Stomach smooth muscle (tissue), 2 donors: Measurements from ENCODE around the gene NSMCE1.
A peak's percentile ranks its signal among the peaks of the same experiment; 100 is the strongest.

Experiments used
- H3K27ac ChIP-seq: one replicate; pipeline ENCODE4 v1.7.0; 2013; ENCODE audit warnings: mild to moderate bottlenecking, low read length, inconsistent platforms
- H3K27me3 ChIP-seq, 2 donors: one replicate each; pipeline ENCODE4 v1.7.0; 2013; ENCODE audit warnings: low read length in 2 of 2; ENCODE audit not compliant: insufficient read depth in 2 of 2, control insufficient read depth in 1 of 2
- H3K36me3 ChIP-seq, 2 donors: one replicate each; pipeline ENCODE4 v1.7.0; 2013; ENCODE audit warnings: low read length in 2 of 2; ENCODE audit not compliant: control insufficient read depth in 2 of 2, insufficient read depth in 2 of 2
- H3K4me1 ChIP-seq: one replicate; pipeline ENCODE4 v1.7.0; 2013; ENCODE audit warnings: low read length; ENCODE audit not compliant: control insufficient read depth, insufficient read depth
- H3K4me3 ChIP-seq, 2 donors: one replicate each; pipeline ENCODE4 v1.7.0; 2013; ENCODE audit warnings: low read length in 2 of 2
- H3K9ac ChIP-seq, 2 donors: one replicate each; pipeline ENCODE4 v1.7.0; 2013; ENCODE audit warnings: low read length in 2 of 2, mild to moderate bottlenecking in 1 of 2
- H3K9me3 ChIP-seq, 2 donors: one replicate each; pipeline ENCODE4 v1.7.0; 2013; ENCODE audit warnings: low read length in 2 of 2; ENCODE audit not compliant: control insufficient read depth in 2 of 2
- donor health status: healthy.
- donor health status: Pancreatic carcinoma.

The NSMCE1 gene

GRCh38 chr16:27234603-27235002, 34.0 kb downstream of the NSMCE1 start:
- Histone ChIP-seq H3K36me3 (peaks cover 9 to 20% of the 10 kb centered on the region in 2 donors), H3K27ac (peak overlapping the region; percentile 66), H3K27me3 (no peaks in the 10 kb centered on the region), H3K9ac (peak overlapping the region; percentile 1 to 36), H3K4me3 (peak overlapping the region in 1 of 2 donors; percentile 58), H3K4me1 (peaks cover 26% of the 10 kb centered on the region), H3K9me3 (no peaks in the 10 kb centered on the region)

DNA sequence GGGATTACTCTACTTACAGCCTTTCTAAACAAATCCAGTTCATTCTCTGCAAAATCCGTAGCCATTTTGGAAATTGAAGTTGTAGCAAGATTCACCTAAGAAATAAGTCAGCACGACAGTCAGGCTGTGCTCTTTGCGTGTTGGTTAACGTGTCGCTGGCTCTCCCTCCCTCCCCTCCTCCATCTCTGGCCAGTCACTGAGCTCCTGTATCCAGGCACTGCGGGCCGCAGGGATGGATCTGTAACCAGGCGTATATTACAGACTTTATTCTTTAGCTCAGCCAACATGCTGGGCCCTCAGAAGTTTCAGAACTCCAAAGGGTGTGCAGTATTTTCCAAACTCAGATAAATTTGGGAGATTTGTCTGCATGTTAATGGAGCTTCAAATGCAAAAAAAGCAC, 34.4 kb downstream of the NSMCE1 start:
- H3K4me3 ChIP-seq, result no peak overlapping the region
- no peaks in the 10 kb centered on the region for H3K9me3 ChIP-seq
- peak overlapping the region; percentile 66 for H3K27ac ChIP-seq
- peak overlapping the region in 1 of 2 donors; percentile 36 for H3K9ac ChIP-seq
- peaks cover 9 to 20% of the 10 kb centered on the region in 2 donors for H3K36me3 ChIP-seq
- H3K4me1 ChIP-seq, result peaks cover 26% of the 10 kb centered on the region
- no peaks in the 10 kb centered on the region for H3K27me3 ChIP-seq

GRCh38 chr16:27233731-27234130, 34.8 kb downstream of the NSMCE1 start:
- H3K27me3 ChIP-seq, result no peaks in the 10 kb centered on the region
- no peak overlapping the region for H3K4me3 ChIP-seq
- H3K9ac ChIP-seq, result no peak overlapping the region
- H3K27ac ChIP-seq, result no peak overlapping the region
- peaks cover 9 to 20% of the 10 kb centered on the region in 2 donors for H3K36me3 ChIP-seq
- H3K9me3 ChIP-seq, result no peaks in the 10 kb centered on the region
- H3K4me1 ChIP-seq, result peaks cover 28% of the 10 kb centered on the region

GRCh38 chr16:27232901-27233625, 35.5 kb downstream of the NSMCE1 start:
- Histone ChIP-seq H3K36me3 (peaks cover 9 to 20% of the 10 kb centered on the region in 2 donors), H3K27ac (no peak overlapping the region), H3K9ac (no peak overlapping the region), H3K9me3 (no peaks in the 10 kb centered on the region), H3K27me3 (no peaks in the 10 kb centered on the region), H3K4me1 (peaks cover 26% of the 10 kb centered on the region), H3K4me3 (no peak overlapping the region)

GRCh38 chr16:27232061-27232900, 36.3 kb downstream of the NSMCE1 start:
- no peaks in the 10 kb centered on the region for H3K9me3 ChIP-seq
- H3K27ac ChIP-seq, result no peak overlapping the region
- no peaks in the 10 kb centered on the region for H3K27me3 ChIP-seq
- H3K9ac ChIP-seq, result no peak overlapping the region
- H3K4me3 ChIP-seq, result no peak overlapping the region
- H3K36me3 ChIP-seq, result peaks cover 9 to 20% of the 10 kb centered on the region in 2 donors
- H3K4me1 ChIP-seq, result peaks cover 22% of the 10 kb centered on the region

- no peak overlapping the region for H3K27ac ChIP-seq
- H3K9ac ChIP-seq, result no peak overlapping the region
- H3K27me3 ChIP-seq, result no peaks in the 10 kb centered on the region
- no peaks in the 10 kb centered on the region for H3K9me3 ChIP-seq
- H3K36me3 ChIP-seq, result peaks cover 9 to 24% of the 10 kb centered on the region in 2 donors
- no peak overlapping the region for H3K4me3 ChIP-seq
- H3K4me1 ChIP-seq, result peaks cover 24% of the 10 kb centered on the region
These were observed 36.9 kb downstream of the NSMCE1 start for GRCh38 chr16:27231692-27232060.

- Histone ChIP-seq H3K9me3 (no peaks in the 10 kb centered on the region), H3K4me1 (peaks cover 16% of the 10 kb centered on the region), H3K9ac (no peak overlapping the region), H3K36me3 (peaks cover 9 to 33% of the 10 kb centered on the region in 2 donors), H3K27me3 (no peaks in the 10 kb centered on the region), H3K4me3 (no peak overlapping the region), H3K27ac (no peak overlapping the region)
These were observed 38.0 kb downstream of the NSMCE1 start for GRCh38 chr16:27230562-27231001.

GRCh38 chr16:27229891-27230470, 38.6 kb downstream of the NSMCE1 start:
- Histone ChIP-seq H3K36me3 (peaks cover 11 to 36% of the 10 kb centered on the region in 2 donors), H3K9ac (no peak overlapping the region), H3K4me1 (peaks cover 10% of the 10 kb centered on the region), H3K4me3 (no peak overlapping the region), H3K9me3 (no peaks in the 10 kb centered on the region), H3K27ac (no peak overlapping the region), H3K27me3 (no peaks in the 10 kb centered on the region)

DNA sequence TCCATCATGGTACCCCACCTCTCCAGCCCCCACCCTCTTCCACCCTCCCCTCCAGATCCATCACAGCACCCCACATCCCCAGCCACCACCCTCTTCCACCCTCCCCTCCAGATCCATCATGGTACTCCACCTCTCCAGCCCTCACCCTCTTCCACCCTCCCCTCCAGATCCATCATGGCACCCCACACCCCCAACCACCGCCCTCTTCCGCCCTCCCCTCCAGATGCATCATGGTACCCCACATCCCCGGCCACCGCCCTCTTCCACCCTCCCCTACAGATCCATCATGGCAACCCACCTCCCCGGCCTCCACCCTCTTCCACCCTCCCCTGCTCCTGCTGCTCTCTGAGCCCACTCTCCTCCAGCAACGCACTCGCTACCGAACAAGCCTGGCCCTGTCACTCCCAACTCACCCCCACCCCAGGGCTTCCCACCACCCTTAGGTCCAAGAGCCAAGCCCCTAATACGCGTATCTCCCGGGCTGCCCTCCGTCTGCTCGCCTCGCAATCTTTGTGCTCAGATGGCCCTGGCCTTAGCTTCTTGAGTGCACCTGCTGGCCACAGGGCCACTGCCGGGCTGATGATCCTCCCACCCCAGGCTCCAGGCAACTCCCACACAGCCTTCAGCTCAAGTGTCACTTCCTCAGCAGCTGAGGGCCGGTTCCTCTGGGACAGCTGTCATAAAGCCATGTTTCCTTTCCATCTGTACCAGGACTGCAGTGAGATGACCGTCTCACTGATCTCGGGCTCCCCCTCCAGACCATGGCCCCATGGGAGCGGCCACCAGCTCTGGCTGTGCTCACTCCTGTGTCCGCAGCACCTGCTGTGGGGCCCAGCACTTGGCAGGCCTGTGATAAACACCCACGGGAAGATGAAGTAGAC, 39.7 kb downstream of the NSMCE1 start:
- peaks cover 19 to 41% of the 10 kb centered on the region in 2 donors for H3K36me3 ChIP-seq
- no peaks in the 10 kb centered on the region for H3K9me3 ChIP-seq
- no peak overlapping the region for H3K4me3 ChIP-seq
- H3K4me1 ChIP-seq, result peaks cover 4% of the 10 kb centered on the region
- H3K27me3 ChIP-seq, result no peaks in the 10 kb centered on the region
- H3K27ac ChIP-seq, result no peak overlapping the region
- no peak overlapping the region for H3K9ac ChIP-seq

- Histone ChIP-seq H3K27me3 (no peaks in the 10 kb centered on the region), H3K4me1 (peaks cover 10% of the 10 kb centered on the region), H3K27ac (no peak overlapping the region), H3K9ac (no peak overlapping the region), H3K9me3 (no peaks in the 10 kb centered on the region), H3K36me3 (peaks cover 21 to 36% of the 10 kb centered on the region in 2 donors), H3K4me3 (no peak overlapping the region)
These were observed 40.5 kb downstream of the NSMCE1 start for GRCh38 chr16:27228045-27228444.
